GM12891 (cell line): Measurements from ENCODE around the gene PAK1IP1.

Source experiments
- PAX5 ChIP-seq: IDR thresholded peaks from 2 replicates; pipeline ENCODE4 v1.6.1; 2011; ENCODE audit warnings: low read length, moderate library complexity, mild to moderate bottlenecking; ENCODE audit not compliant: insufficient read depth, severe bottlenecking
- POLR2A ChIP-seq: IDR thresholded peaks from 2 replicates; pipeline ENCODE4 v1.6.1; 2011; ENCODE audit warnings: low read depth, low read length, control low read depth
- POLR2AphosphoS5 ChIP-seq: IDR thresholded peaks from 2 replicates; pipeline ENCODE4 v1.6.1; 2011; ENCODE audit warnings: low read depth, low read length, control low read depth
- SPI1 ChIP-seq: IDR thresholded peaks from 2 replicates; pipeline ENCODE4 v1.6.1; 2011; ENCODE audit warnings: low read depth, low read length, control low read depth
- TAF1 ChIP-seq: IDR thresholded peaks from 2 replicates; pipeline ENCODE4 v1.6.1; 2011; ENCODE audit warnings: low read depth, low read length, control low read depth

GRCh38 chr6:10719964-10720264 is 25.1 kb downstream of the PAK1IP1 start:
- no peak for TF ChIP-seq POLR2A
- no peak for TF ChIP-seq TAF1
- no peak for TF ChIP-seq POLR2AphosphoS5
- TF ChIP-seq PAX5 = no peak
- TF ChIP-seq SPI1 = no peak
